HG02610 (cell line): Measurements from ENCODE around the gene DOP1A.

Experiments used
- ATAC-seq: cut with Tn5 transposase; IDR thresholded peaks from one replicate; pipeline ENCODE4 v1.9.1; 2021; ENCODE audit warnings: mild to moderate bottlenecking, moderate library complexity; ENCODE audit not compliant: unreplicated experiment

Gene DOP1A

GRCh38 chr6:83067448-83068439 lies at the start of gene DOP1A:
DOP1A (plus strand) TSS chr6:83067671; CDS start chr6:83096978, 29,307 bp downstream.
- ATAC-seq = peak; percentile 90

- no peak for ATAC-seq
These were observed 47.7 kb upstream of the DOP1A start for GRCh38 chr6:83019741-83020140.

- no peak for ATAC-seq
These were observed 35.8 kb upstream of the DOP1A start for GRCh38 chr6:83031689-83032088.

DNA sequence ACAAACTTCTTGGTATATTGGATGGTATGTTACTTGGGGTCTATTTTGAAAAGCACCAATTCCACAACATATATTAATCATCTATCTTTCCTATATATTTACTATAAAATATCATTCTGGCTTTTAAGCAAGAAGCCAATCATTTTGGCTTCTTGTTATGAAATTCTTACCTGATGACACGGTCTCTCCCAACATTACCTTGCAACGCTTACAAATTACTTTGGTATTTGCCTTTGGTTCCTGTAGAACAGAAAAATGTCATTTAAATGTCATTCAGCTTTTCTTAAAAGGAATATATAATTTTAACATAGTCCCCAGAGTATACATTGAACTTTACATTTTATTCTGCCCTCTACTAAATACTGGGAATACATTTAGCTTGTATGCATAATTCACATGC lies 29.2 kb upstream of the DOP1A start:
- no peak for ATAC-seq

DNA sequence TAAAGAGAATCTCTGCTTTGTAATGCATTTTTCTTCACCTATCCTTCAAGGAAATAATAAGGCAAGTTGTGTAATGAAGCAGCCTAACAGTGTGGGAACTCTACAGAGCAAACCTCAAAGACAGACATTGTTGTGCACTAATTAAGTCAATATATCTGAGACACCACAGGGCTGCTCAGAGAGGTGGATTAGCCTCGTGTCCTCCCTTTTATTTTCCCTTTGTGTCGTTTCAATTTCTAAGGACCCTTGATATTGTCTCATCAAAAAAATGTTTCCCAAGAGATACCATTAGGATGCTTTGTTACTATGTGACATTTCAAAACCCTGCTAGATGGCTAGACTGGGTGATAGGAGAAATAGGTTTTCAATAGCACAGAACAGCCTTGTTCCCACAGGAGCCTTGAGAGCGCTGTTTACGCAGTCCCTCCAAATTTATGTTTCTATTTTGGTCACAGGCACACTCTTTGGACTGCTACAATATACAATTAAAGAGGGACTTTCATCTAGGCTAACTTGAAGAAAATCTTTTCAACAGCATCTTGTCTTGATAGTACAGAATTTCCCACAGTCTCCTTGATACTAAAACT lies 24.9 kb upstream of the DOP1A start:
- ATAC-seq = no peak

DNA sequence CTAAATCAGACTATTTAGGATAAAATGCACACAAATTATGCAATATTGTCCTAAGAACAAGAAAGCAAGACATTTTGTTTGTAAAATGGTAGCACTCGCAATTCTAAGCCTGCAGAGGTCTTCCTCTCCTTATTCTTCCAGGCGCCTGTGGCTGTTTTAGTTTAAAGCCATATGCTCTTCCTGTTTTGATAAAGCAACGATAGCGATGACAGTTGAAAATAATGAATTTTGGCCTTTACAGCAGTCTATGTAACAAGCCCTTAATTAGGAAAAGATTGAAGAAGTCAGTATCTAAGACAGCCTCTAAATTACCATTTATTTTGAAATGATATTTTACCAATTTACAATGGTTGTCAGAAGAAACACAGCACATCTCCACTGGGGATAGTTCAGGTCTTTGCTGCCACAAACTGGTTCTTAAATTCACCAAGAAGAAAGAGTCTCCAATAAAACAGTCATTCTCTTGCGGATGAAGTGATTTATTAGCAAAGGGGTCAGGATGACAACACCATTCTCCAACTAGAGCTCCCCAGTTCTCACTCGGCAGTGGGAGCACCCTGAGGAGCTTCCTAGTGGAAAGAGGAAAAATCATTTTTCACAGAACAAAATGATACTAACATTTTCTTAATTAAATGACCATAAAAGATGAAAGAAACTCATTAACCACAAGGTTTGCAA lies 23.2 kb upstream of the DOP1A start:
- ATAC-seq = no peak

DNA sequence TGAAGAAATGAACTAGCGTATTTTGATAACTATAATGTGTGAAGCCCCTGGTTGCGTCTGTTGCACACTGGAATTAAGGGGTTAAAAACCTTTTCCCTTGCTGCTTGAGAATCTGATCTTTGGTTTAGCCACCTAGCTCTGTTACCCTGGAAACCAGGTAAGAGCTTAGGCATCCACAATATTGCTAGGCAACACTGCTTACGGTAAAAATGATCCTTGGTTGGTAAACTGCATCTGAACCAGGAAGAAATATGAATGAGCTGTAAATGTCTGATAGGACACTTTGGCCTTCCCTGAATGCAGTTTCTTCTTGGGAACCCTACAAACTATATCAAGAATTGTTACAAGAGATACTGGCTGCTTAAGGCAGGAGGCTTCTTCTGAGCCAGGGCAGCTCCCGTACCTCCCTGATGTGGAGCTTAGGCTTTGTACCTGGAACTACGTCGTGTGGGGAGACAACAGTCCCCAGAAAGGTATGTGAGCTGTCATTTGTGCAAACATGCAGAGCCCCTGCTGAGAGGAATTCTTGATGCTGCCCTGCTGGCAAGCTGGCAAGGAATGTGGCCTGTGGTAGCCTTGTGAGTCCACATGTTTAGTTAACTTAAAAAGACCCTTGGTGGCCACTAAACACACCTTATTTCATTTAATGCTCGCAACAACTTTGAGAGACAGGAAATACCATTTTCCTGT lies 20.3 kb upstream of the DOP1A start:
- no peak for ATAC-seq

- ATAC-seq = no peak
These were observed 15.9 kb upstream of the DOP1A start for GRCh38 chr6:83051377-83052172.

DNA sequence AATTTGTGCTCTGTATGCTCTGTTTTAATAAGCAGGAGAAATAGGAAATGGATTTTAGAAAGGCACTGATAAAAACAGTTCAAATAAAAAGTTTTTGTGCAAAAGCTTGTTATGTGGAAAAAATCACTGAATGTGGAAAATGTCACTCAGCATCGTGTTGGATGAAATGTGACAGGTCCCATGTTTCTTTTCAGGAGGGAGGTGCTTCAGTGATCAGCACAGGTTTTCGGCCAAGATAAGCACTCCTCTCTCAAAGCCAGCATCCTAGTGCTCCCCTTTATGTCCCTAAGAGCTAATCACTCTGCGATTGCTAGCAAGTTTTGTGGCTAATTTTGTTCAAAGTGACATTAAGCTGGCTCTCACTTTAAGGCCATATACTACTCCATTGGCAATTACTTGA lies 13.8 kb upstream of the DOP1A start:
- no peak for ATAC-seq

DNA sequence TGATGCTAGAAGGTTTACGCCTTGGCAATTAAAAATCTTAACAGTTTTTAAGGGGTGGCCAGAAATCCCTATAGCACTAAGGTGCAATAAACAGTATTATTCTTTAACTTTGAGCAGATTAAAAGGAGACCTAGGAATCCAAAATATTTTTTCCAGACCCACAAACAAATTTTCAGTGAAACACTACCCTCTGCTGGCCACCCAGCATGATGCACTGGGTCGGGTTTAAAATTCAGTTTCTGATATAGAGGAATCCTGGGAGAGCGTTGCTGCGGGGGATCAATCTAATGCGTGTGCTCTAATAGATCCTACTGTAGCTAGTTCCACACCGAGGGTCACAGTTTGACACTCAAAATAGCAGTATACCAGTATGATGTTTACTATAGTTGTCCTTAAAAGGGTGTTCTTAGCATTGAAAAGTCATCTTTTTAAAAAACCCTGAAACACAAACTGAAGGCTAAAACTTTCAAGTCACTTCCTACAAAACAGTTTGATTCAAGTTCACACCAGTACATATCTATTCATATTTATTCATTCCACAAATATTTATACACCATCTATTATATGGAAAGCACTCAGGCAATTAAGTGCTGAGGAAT lies 12.0 kb upstream of the DOP1A start:
- ATAC-seq = peak; percentile 60

DNA sequence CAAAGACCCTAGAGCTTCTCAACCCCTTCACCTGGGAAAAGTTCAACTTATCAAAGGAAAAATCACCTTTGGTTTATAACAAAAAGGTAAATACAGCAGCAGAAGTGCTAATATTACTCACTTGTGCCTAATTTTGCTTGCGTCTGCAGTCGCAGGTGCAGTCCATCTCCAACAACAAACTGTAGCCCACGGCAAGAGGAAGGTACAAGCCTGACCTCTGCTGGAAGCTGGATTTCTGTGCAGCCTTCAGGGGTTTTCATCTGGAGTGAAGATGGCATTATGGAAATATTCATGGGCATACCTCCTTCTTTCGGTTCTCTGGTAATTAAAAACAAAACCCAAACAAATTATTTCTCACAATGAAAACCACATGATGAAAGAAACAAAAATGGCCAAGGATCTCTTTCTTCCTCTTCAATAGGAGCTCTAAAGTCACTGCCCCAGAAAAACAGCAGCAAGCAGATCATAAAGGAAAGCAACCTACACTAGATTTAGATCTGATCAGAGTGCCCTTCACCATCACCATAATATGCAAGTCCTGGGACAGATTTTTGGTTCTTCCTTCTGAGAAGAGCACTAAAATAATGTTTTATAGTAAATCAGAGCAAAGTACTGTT lies 9.7 kb upstream of the DOP1A start:
- peak; percentile 73 for ATAC-seq

- ATAC-seq = no peak
These were observed 6.3 kb upstream of the DOP1A start for GRCh38 chr6:83061190-83061589.

GRCh38 chr6:83062225-83062624 lies 5.2 kb upstream of the DOP1A start:
- ATAC-seq = no peak

GRCh38 chr6:83065511-83066192 lies 1.8 kb upstream of the DOP1A start, which contains the start of gene UBE3D:
UBE3D (minus strand) TSS chr6:83065841; CDS start chr6:83065718, 123 bp downstream.
- peak; percentile 69 for ATAC-seq

DNA sequence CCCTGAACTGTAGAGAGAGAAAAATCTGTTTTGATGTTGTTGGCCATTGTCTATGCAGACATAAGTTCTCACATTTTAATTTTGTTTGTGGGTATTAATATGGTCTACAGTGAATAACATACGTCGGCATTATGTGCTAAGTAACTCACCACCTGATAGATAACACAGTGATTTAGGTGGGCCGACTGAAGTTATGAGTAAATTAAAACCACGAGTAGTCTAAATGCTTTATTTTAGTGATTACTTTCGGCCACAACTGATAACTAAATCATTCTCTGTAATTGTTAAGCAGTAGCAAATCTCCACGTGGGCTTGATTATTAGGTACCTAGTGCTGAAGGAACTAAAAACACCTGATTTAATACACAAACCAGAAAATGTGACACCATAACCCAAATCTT lies 1.1 kb downstream of the DOP1A start:
- no peak for ATAC-seq

DNA sequence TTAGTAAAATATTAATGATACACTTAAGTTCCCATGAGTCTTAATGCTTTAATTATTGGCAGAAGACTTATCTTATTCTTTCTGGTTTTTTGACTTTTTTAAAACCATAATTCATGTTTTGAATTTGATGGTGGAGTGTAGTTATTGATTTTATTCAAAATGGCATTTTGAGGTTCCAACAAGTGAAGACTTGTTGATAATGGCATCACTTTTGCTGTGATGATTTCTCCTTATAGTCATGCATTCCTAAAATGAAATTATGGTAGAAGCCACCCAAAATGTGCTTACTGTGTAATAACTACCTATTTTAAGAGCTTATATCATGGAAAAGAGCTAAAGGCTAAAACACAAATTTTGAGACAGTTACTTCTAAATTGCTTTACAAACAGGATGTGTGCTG lies 2.2 kb downstream of the DOP1A start:
- ATAC-seq = no peak

GRCh38 chr6:83071023-83071422 lies 3.6 kb downstream of the DOP1A start:
- peak; percentile 49 for ATAC-seq

- no peak for ATAC-seq
These were observed 4.2 kb downstream of the DOP1A start for GRCh38 chr6:83071707-83072106.

DNA sequence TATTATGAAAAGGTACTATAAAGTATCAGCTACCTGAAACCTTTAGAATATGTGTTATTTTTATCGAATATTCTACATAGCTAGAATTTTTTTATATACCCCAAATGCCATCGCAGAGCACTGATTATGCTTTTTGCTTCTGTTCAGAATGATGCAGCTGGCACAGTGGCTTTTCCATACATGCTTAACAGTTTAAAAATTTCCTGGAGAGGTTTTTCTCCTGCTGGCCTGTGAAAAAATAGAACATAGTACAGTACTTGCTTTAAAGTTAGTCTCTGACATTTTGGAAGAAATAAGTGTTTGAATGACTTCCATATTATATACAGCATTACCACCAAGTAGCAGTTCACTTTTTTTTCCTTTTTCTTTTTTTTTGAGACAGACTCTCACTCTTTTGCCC lies 5.3 kb downstream of the DOP1A start:
- ATAC-seq = no peak
